HG03064 (cell line): ENCODE measurements around the gene BOK.
"Not testable (repeated sequence)": the region's sequence is repeated elsewhere in the genome, so short reads cannot be mapped to it uniquely, and the experiment has no call there.

Experiments used
- ATAC-seq: cut with Tn5 transposase; IDR thresholded peaks from one replicate; pipeline ENCODE4 v1.9.1; 2021; ENCODE audit warnings: low read depth; ENCODE audit not compliant: unreplicated experiment

The BOK gene

DNA sequence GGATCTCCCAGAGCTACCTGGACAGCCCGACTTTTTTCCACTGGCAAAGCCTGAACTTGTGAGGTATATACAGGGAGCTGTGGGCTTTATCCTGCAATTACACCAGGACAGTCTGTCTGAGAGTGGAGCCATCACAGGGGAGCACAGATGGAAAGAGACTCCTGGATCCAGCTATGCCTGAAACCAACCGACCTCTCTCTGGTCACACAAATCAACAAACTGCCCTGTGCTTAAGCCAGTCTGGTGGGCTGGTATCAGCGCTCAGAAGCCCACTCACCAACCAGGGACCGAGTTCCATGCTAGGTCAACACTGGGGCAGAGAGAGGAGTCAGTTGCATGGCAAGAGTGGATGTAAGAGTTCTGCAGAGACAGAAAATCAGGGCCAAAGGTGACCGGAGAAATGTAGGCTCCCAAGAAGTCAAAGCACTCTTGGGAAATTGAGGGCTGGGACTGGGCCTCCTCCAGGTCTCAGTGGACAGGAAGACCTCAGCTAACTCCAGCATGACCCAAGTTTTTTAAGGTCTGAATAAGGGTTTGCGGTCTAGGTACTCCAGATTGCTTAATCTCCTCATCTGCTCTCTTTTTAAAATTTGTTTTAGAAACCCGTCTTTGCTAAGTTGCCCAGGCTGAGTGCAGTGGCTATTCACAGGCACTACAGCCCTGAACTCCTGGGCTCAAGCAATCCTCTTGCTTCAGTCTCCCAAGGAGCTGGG, 3.8 kb upstream of the BOK start:
- ATAC-seq = no peak

DNA sequence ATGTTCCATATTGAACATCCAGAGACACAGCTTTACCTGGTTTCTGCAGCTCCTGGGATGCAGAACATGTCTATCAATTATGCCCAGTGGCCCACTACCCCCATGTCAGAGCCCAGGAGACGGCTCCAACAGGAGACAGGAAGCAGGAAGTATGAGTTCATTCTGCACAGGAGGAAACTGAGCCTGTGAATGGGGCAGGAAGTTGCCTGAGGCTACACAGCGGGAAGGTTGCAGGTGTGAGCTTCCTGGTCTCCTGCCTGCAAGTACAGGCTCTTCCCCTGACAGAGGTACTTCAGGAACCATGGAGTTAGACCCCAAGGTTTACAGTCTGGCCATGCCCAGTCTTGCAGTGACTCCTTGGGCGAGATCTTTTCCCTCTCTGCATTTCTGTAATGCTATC, 2.8 kb upstream of the BOK start:
- no peak for ATAC-seq

GRCh38 chr2:241556746-241557145, 1.8 kb upstream of the BOK start:
- no peak for ATAC-seq

DNA sequence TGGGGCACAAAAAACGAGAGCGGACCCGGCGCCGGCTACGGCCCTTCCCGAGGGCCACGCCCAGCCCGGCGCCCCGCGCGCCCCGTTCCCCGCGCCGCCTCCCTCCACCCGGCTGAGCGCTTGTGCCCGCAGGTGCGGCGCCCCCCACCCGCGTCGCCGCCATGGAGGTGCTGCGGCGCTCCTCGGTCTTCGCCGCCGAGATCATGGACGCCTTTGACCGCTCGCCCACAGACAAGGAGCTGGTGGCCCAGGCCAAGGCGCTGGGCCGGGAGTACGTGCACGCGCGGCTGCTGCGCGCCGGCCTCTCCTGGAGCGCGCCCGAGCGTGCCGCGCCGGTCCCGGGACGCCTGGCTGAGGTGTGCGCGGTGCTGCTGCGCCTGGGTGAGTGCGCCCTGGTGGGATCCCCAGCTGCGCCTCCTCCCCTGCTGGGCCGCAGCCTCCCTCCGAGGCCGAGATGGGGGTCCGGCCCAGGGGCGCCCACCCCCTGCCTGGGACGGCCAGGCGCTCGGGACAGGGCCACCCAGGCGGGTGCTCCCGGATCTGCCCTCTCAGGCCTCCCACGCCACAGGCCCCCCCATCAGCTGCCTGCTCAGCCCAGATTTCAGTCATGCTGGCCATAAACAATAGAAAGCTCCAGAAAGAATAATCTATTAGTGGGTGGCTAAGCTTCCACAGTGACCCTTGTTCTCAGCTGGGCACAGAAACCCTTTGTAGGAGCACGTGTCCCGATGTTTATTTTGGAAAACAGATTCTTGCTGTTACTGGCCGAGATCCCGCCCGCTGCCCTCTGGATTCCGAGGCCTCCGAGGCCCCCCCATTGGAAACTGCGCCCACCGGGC, 997 bp downstream of the BOK start:
- no peak for ATAC-seq

DNA sequence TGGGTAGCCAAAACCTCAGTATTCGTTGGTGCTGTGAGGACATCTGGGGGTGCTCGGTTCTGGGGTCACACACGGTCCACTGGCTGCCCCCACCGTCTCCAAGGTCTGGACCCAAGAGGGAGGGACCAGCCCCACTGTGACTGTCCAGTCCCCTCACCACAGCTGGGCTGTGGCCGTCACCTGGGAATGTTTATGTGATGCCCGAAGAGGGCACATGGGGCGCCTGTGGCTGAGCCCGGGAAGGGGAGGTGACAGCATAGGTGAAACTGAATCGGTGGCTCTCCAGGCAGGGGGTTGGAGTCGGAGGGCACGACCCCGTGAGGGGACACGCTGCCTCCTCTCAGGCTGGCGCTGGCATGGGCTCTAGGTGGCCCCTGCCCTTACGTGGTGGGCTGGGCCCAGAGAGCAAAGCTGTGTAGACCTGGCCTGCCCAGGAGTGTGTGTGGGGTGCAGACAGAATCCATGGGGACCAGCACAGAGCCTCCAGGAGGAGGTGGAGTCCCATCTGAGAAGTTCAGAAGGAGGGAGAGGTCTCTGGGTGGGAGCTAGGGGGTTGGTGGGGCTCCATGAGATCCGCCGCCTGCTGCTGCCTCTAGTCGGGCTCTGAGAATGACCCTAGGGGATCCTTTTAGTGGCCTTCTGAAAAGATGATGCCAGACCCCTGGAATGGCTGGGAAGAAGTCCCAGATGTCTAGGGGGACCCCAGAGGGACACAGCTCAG, 1.8 kb downstream of the BOK start:
- no peak for ATAC-seq

DNA sequence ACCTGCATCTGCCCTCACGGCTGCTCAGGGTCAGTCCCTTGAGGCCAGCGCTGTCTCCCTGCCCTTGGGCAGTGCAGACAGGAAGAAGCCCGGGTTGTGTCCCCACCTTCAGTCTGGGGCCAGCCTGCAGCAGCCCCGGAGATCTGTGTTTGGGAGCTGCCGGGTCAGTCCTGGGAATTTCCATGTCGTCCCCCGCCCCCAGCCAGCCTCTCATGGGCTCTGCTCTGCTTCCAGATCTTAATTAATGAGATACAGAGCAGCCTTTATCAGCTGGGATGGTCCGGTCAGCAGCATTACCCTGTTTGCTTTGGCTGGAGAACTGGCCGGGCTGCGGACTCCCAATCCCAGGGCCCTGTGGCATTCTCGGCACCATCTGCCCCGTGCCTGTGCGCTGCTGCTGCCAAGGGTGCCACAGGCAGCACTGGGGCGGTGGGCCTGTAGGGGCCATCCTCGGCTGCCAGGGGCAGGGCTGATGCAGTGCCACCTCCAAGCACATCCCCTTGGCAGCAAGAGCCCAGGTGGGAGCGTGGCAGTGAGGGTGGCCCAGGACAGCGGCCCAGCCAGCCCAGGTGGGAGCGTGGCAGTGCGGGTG, 2.4 kb downstream of the BOK start:
- no peak for ATAC-seq

GRCh38 chr2:241561832-241562231, 3.3 kb downstream of the BOK start:
- no peak for ATAC-seq

DNA sequence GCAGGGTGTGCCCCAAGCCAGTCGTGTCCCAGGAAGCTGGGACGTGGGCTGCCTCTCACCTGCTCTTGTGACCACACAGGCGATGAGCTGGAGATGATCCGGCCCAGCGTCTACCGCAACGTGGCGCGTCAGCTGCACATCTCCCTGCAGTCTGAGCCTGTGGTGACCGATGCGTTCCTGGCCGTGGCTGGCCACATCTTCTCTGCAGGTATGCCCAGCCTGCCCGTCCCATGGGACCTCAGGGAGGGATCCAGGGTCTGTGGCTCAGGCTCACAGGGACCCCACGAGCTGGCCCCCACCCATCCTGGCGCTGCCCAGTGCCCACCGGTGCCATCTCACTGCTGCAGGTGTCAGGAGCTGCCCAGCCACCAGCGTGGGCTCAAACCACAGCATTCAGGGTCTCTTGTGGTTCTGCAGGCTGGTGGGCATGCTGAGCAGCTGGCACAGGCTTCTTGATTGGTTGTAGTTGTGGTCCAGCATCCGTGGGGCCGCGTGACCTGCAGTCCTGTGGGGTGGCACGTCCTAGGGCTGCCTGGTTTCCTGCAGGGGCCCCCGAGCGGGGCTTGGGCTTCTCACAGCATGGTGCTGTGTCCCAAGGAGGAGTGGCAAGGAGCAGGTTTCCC, 3.8 kb downstream of the BOK start:
- ATAC-seq = no peak

DNA sequence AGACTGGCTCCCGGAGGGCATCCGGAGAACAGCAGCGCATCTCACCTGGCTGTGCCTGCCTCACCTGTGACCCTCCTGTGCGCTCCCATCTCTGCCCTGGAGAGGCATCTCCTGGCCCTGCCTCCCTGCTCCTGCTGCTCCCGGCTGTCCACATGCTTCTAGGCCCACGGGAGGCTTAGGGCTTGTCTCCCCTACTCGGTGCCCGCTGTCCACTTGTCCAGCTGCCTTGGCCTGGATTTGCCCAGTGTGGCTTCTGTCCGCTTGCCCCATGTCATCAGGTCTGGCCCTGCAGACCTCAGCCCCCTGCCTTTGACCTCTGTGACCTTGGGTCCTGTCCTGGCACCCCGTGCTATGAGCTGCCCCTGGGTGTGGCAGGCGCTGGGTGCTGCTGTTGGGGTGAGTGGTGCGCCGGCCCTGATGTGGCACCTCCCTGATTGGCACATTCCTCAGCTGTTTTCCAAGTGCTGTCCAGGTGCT, 4.5 kb downstream of the BOK start:
- no peak for ATAC-seq

DNA sequence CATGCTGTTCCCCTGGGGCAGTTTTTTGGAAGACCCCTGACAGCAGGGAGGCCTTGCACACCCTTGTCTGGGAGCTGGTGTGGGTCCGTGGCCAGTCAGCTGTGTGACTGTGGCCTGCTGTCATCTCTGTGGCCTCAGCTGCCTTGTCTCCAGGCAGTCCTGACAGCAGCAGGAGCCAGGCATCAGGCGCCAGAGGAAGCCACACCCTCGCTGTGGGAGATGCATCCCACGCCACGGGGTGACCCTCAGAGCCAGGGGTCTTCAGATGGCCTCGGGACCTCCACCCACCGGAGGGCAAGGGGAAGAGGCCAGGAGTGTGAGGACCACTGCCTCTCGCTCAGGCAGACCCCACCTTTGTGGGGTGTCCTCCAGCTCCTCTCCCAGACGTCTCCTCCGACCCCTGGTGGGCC, 5.0 kb downstream of the BOK start:
- no peak for ATAC-seq

- ATAC-seq = no peak
Measured at GRCh38 chr2:241563981-241564595, 5.5 kb downstream of the BOK start.

- no peak for ATAC-seq
Measured at GRCh38 chr2:241564596-241565410, 6.3 kb downstream of the BOK start.

DNA sequence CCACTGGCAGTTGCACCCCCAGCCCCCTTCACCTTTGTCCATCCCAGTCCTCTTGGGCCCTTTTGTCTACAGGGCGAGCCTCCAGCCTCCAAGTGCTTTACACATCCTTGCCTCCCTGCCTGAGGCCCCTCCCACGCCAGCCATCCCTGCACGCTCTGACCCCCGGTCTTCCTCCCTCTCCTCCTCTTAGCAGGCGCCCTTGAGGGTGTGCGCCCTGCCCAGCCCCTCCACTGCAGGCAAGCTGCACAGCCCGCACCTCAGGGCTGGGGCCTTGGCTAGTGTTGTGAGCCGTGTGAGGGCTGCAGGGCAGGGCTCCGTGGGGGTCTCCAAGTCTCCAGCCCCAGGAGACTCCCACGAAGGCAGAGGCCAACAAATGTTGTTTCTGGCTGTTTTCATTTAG, 6.9 kb downstream of the BOK start:
- no peak for ATAC-seq

DNA sequence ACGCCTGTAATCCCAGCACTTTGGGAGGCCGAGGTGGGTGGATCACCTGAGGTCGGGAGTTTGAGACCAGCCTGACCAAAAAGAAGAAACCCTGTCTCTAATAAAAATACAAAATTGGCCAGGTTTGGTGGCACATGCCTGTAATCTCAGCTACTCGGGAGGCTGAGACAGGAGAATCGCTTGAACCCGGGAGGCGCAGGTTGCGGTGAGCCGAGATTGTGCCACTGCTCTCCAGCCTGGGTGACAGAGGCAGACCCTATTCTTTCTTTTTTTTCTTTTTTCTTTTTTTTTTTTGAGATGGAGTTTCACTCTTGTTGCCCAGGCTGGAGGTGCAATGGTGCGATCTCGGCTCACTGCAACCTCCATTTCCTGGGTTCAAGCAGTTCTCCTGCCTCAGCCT, 7.5 kb downstream of the BOK start:
- ATAC-seq = not testable (repeated sequence)

DNA sequence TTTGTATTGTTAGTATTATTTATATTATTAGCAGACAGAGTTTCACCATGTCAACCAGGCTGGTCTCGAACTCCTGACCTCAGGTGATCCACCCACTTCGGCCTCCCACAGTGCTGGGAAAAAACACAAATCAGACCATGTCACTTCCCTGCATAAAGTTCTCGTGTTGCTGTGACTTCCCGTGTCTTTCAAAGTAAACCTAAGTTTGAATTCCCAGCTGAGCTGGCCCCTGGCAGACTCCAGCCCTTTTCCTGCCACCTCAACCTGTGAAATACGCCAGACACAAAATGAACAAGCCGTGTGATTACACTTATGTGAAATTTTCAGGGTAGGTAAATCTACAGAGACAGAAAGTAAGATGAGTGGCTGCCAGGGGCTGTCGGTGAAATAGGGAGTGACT, 7.9 kb downstream of the BOK start:
- ATAC-seq = no peak

DNA sequence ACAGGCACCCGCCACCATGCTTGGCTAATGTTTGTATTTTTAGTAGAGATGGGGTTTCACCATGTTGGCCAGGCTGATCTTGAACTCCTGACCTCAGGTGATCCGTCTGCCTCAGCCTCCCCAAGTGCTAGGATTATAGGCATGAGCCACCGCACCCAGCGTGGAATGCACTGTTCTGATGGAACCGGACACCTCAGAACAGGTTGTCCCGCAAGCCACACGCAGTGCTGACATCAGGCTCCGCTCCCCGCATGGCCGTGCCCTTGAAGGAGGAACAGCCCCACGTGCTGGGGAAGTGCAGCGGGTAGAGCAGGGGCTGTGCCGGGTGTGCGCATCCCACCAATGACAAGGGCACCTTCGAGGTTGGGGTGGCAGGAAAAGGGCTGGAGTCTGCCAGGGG, 8.7 kb downstream of the BOK start:
- ATAC-seq = not testable (repeated sequence)

DNA sequence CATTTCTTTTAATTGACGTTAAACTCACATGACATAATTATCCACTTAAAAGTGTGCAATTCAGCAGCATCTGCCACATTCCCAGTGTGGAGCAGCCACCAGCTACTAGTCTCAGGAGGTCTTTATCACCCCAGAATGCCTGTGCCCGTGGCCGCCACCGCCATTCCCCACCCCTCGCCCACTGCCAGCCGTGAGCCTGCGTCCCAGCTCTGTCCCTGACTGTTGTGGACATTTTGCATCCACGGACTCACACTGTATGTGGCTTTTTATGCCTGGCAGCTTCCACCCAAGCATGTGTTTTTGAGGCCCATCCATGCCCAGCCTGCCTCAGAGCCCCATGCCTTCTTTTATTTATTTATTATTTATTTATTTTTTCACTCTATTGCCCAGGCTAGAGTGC, 9.2 kb downstream of the BOK start:
- no peak for ATAC-seq

DNA sequence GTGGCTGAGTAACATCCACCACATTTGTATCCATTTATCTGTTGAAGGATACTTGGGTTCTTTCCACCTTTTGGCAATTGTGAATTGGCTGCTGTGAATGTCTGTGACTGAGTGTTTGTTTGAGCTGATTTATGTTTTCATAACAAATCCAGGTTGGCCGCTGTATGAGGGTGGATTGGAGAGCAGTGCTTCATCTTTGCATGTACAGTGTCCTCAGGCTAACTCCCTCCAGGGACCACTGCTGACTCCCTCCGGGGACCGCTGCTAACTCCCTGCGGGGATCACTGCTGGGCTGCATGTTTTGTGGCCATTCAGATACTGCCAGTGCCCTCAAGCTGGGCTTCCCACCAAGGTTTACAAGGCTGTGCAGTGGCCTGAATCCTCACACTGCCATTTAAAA, 10.2 kb downstream of the BOK start:
- no peak for ATAC-seq

DNA sequence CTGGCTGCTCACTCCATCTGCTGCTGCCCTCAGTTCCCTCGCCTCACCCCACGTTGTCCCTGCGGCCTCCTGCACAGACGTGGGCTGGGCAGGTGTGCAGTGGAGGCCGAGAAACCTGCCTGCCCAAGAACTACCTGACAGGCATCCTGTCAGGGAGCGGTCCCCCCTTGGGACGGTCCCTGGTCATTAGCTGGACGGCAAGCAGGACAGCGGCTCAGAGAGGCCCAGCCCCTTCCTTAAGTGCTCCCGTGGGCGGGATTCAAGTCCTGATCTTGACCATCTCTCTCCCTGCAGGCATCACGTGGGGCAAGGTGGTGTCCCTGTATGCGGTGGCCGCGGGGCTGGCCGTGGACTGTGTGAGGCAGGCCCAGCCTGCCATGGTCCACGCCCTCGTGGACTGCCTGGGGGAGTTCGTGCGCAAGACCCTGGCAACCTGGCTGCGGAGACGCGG, 11.3 kb downstream of the BOK start:
- no peak for ATAC-seq
